Urothelium cell line (cell line): Measurements from ENCODE around the gene KNOP1.
"Not testable (repeated sequence)": the region's sequence is repeated elsewhere in the genome, so short reads cannot be mapped to it uniquely, and the experiment has no call there.

Source experiments
- DNase-seq: peaks from one replicate; pipeline ENCODE4 v3.0.0; 2011; ENCODE audit warnings: low spot score, mixed read lengths
- FAIRE-seq: peaks from 2 replicates; lab custom pipeline; 2011; peaks lifted over from hg19 to GRCh38; lab: Jason Lieb, UNC

KNOP1 gene

GRCh38 chr16:19688396-19689024, 29.5 kb downstream of the KNOP1 start:
- no peak for DNase-seq
- FAIRE-seq, result no peak

DNA sequence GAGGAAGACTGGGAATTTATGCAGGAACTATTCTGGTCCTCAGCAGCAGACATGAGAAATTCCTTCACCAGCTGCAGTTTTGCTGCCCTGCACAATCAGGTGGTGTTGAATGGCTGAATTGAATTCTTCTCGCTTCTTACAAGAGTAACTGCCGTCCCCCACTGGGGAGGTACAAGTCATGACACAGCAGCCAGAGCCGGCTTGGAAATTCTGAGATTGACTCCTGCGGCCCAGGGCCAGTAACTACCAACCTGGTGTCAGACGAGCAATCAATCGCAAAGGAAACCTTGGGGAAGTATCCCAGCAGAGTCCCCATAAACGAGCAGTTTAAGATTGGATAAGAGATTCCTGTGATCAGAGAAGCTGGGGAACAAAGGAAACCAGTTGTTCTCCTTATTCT, 30.7 kb downstream of the KNOP1 start:
- DNase-seq (no peak), FAIRE-seq (no peak)

GRCh38 chr16:19685176-19685575, 32.9 kb downstream of the KNOP1 start:
- FAIRE-seq (no peak), DNase-seq (no peak)

- FAIRE-seq (no peak), DNase-seq (no peak)
Measured at GRCh38 chr16:19683453-19684236, 34.4 kb downstream of the KNOP1 start.

DNA sequence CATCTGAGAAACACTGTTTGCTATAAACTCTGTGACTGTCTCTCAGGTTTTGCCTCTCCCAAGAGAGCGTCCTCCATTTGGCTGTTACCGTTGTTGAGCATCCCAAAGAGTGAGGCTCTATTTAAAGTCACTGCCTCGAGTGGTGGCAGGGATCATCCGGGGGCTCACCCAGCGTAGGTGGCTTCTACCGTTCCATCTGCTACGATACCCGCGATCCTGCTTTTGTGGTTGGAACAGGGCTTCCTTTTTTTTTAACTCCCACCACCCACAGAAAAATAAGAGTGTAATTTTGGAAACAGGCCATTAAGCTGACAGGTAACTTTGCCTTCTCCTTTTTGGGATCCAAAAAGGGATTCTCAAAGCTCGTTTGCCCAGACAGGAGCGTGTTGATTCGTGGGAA, 36.4 kb downstream of the KNOP1 start:
- DNase-seq, result no peak
- no peak for FAIRE-seq

- FAIRE-seq, result no peak
- DNase-seq, result no peak
Measured at GRCh38 chr16:19680881-19681340, 37.1 kb downstream of the KNOP1 start.

DNA sequence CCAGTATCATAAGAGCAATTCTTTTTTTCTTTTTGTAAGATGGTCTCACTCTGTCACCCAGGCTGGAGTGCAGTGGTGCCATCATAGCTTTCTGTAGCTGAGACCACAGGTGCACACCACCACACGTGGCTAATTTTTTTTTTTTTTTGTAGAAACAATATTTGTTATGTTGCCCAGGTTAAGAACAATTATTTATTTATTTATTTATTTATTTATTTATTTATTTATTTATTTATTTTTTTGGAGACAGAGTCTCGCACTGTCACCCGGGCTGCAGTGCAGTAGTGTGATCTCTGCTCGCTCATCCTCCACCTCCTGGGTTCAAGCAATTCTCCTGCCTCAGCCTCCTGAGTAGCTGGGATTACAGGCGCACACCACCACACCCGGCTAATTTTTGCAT, 38.7 kb downstream of the KNOP1 start:
- DNase-seq, FAIRE-seq: not testable (repeated sequence)

DNA sequence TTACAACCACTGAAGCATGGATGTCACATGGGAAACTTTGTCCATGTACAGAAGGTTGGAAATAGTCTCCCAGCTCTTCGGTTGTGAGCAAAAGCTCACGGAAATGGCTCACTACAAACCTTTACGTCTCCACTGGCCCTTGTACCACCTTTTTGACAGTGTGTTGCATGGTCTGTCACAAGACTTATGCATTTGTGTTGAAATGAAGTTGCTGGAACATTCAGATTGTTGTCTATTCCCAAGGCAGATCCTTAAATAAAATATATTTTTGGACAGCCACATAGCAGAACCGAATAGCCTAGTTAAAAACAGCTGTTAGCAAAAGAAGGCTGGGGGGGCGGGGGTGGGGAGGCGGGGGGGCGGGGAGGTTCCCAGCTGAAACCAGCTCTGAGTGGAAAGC, 39.2 kb downstream of the KNOP1 start:
- FAIRE-seq (no peak), DNase-seq (no peak)

GRCh38 chr16:19677402-19677801, 40.6 kb downstream of the KNOP1 start:
- FAIRE-seq (no peak), DNase-seq (no peak)

- FAIRE-seq (no peak), DNase-seq (no peak)
Measured at GRCh38 chr16:19674485-19674884, 43.5 kb downstream of the KNOP1 start.

- no peak for FAIRE-seq
- DNase-seq, result no peak
Measured at GRCh38 chr16:19672378-19672777, 45.6 kb downstream of the KNOP1 start.

DNA sequence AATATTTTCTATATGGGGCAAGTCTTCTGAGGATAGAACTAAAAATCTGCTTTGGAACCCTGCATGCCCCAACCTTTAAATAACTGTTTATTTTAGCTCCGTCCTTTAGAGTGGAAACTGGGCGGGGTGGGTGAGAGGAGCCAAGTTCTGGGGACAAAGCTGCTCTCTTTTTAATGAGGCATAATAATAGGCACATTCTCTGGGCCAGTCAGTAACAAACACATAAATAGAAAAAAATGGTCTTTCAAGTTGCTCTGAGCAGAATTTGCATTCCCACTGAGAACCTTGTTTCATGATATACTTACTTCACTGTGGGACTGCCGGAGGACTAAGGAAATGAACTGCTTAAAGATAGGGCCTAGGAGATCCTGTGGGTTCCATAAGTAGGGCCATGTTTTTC, 51.5 kb downstream of the KNOP1 start:
- no peak for DNase-seq
- no peak for FAIRE-seq

- DNase-seq, FAIRE-seq: not testable (repeated sequence)
Measured at GRCh38 chr16:19665313-19665712, 52.7 kb downstream of the KNOP1 start.

DNA sequence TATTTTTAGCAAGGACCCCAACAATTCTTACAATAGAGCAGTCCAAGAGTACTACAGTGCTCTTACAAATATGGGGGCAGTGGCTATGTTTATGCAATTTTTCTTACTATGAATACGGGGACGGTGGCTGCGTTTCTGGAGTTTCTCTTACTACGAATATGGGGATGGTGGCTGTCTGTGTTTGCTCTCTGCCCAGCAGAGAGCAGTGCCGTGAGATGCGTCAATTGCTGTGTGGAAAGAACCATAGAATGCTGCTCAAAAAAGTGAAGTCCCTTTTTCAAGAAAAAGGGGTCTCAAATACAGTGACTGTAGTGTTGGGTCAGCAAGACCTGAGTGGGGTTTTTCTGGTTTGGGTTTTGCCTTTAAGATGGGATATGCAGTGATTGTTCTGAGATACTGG, 53.9 kb downstream of the KNOP1 start:
- DNase-seq (no peak), FAIRE-seq (no peak)

DNA sequence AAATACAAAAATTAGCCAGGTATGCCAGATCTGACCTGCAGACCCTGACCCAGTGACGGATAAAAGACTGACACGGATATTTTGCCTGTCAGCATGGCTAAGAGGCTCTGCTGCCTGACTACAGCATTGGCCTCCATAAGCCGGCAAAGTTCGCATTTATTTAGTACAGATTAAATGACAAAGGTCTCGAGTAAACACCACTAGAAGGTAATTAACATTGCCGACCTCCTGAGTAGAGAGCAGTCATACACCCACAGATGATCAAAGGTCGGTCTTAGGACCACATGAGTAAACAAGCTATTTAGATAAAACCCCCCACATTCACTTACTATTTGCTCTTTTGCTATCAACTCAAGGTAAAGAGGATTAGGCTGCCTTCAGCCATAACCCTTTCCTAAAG, 55.7 kb downstream of the KNOP1 start:
- DNase-seq, result no peak

DNA sequence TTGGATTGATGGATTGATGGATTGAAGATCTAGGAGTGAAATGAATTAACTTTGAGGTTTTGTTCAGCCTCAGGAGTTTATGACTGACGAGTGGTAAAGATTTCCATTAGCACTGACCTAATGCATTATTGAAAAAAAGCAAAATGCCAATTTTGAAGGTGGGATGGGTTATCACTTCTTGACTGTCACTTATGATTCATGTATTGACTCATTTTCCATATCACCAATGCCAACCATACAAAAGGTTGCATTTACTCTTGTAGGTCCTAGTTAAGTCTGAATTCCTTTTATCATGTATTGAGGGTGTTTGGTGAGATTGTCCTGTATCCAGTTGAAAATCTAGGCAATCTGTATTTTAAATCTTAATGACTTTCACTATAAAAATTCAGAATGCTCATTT, 57.6 kb downstream of the KNOP1 start:
- no peak for FAIRE-seq
- no peak for DNase-seq

More for the DNA sequence above, 55.7 kb downstream of the KNOP1 start:
- FAIRE-seq, result no peak

DNA sequence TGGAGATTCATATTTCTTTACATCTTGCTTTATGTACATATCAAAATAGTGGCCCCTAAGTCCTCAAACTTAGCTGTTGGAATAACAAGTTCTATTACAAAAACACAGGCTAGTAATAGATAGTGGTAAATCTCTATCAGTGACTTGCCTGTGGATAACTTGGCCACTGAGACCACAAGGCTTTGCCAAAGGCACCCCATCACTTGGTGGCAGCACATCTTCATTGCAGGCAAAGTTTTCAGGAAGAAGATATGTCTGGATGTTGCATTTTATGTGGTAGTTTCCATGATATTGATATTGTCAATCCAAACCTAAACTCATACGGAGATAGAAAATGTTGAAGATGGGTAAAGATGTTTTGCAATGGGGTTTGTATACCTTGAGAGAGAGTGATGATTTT, 58.5 kb downstream of the KNOP1 start:
- DNase-seq (no peak), FAIRE-seq (no peak)

DNA sequence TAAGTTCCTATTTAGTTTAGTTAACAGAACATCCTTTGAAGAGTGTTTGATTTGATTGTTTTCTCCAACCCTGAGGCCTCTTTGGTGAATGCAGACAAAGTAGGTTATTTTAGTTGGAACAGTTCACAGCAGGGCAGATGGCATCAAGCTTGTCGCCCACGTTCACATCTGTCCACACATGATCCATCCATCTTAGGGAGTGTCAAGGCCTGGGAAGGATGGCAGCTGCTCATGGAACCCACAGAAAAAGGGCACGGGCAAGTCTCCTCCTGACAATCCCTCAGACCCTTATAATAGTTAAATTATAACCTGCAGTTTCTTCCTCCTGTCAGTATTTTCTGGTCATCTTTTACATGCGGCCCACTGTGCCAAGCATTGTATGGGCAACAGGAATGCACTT, 60.2 kb downstream of the KNOP1 start:
- FAIRE-seq (no peak), DNase-seq (no peak)

GRCh38 chr16:19655242-19655777, 62.7 kb downstream of the KNOP1 start:
- DNase-seq (no peak), FAIRE-seq (no peak)

GRCh38 chr16:19654147-19654546, 63.9 kb downstream of the KNOP1 start:
- no peak for DNase-seq
- FAIRE-seq, result no peak
